Ectodermal cell (in vitro differentiated cells): ENCODE results near the gene PPP1R16B.

ENCODE experiments used
- H3K27ac ChIP-seq: 2 replicates; pipeline ENCODE4 v1.7.0; 2013; ENCODE audit warnings: mild to moderate bottlenecking, low read depth, low read length; ENCODE audit not compliant: insufficient read depth, poor library complexity, severe bottlenecking
- H3K27me3 ChIP-seq: 2 replicates; pipeline ENCODE4 v1.7.0; 2013; ENCODE audit warnings: mild to moderate bottlenecking, low read length; ENCODE audit not compliant: insufficient read depth, control insufficient read depth, poor library complexity, severe bottlenecking
- H3K36me3 ChIP-seq: one replicate; pipeline ENCODE4 v1.7.0; 2013; ENCODE audit warnings: low read length; ENCODE audit not compliant: control insufficient read depth, insufficient read depth
- H3K4me1 ChIP-seq: one replicate; pipeline ENCODE4 v1.7.0; 2013; ENCODE audit warnings: low read length; ENCODE audit not compliant: control insufficient read depth, insufficient read depth
- H3K4me3 ChIP-seq: 2 replicates; pipeline ENCODE4 v1.7.0; 2013; ENCODE audit warnings: low read depth, low read length, control low read depth; ENCODE audit not compliant: insufficient read depth
- H3K9me3 ChIP-seq: 2 replicates; pipeline ENCODE4 v1.7.0; 2013; ENCODE audit warnings: mild to moderate bottlenecking, low read length, moderate library complexity; ENCODE audit not compliant: control insufficient read depth
- WGBS, 2 experiments: methylation state at CpG; one replicate each; pipeline ENCODE4 v1.1.7; 2013; ENCODE audit warnings: missing lambda C conversion rate in 2 of 2; 5-methylcytosine and 5-hydroxymethylcytosine counted together

PPP1R16B gene

DNA sequence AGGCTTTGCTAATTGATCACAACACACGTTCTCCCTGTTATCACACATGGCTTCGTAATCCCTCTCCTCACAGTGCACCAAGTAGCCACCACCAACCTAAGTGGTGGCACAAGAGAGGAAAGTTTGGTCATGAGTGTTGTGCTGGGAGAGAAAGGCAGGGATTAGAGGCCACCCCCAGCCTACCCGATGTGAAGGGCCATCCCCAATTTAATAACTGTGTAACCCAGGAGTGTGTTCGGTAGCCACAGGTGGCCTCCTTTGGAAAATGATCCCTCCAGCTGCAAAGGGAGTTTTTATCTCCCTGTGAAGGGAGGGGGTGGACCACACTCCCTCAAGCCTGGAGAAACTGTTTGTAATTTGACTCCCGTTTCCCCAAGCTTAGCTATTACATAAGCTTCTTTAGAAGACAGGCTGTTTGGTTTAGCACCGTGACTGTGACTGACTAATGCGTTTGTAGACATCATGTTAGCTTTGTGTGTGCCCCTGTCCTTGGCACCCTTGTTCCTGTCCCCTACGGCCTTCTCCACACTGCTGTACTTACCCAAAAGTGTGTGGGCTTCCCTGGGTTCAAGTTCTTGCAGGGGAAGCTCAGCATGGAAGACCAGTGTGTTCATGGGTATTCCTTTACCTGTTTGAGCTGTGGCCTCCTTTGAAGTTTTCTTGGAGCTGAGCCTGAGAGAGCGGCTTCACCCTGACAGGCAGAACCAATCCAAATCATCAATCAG lies 20.6 kb downstream of the PPP1R16B start:
- Histone ChIP-seq H3K36me3 (no peaks in the 10 kb centered on the region), H3K9me3 (no peaks in the 10 kb centered on the region), H3K27me3 (peaks cover 4% of the 10 kb centered on the region), H3K27ac (no peak overlapping the region), H3K4me3 (no peak overlapping the region), H3K4me1 (peaks cover 10% of the 10 kb centered on the region)
- 37 to 38% methylated on average over 9 of the region's 9 CpGs for WGBS, 2 experiments

DNA sequence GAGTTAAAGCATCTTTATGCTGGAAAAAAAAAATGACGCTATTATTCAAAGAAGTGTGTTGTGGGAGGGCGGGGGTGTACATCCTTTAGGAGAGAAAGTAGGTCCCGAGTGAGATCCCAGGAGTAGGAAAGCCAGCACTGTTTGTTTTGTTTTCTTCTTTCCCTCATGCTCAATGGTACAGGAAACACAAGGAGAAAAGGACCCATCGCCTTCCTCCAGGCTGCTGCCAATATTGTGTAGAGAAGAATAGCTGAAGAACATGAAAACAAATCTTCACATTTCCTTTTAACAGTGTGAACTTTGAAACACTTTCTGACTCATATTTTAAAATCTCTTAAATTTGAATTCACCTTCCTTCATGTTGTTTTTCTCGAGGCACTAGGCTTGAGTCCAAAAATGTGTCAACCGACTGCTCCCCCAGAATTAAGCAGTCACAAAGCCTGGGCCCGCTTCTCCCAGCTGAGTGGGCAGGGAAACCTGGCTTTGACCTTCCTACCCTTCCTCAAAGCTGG lies 22.3 kb downstream of the PPP1R16B start:
- Histone ChIP-seq H3K4me3 (no peak overlapping the region), H3K36me3 (no peaks in the 10 kb centered on the region), H3K4me1 (peaks cover 10% of the 10 kb centered on the region), H3K27me3 (peaks cover 4% of the 10 kb centered on the region), H3K9me3 (no peaks in the 10 kb centered on the region), H3K27ac (no peak overlapping the region)
- WGBS, 2 experiments = 91 to 92% methylated on average over 6 to 7 of the region's 7 CpGs

DNA sequence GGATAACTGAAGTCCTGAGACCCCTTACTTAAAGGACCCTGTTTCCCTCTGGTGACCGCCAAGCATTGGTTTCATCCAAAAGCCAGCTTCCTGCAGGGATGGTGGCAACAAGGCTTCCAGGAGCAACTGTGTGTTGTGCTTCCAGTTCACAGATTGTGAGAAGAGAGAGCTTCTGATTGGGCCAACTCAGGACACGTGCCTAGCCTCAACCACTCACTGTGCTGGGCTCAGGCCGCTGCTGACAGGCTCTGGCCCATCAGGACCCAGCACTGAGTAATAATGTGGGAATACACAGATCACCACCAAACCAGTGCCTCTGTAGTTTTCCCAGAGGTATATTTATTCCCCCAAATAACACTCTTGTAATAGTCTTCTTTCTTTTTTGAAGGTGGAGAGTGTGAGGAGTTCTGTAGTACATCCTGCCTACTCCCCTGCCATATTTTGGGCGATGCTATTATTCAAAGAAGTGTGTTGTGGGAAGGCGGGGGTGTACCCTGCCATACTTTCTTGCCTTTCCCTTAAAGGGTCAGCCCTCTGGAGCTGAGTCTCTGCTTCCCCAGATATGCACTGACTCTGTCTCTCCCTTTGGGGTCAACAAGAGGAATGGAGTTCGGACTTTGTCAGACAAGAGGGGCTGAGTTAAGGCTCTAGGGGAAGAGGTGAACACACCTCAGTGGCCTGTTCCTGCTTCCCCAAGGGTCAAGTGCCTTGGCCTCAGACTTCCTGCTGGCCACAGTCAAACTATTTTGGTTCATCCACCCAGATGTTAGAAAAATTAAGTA lies 23.2 kb downstream of the PPP1R16B start:
- Histone ChIP-seq H3K9me3 (no peaks in the 10 kb centered on the region), H3K4me3 (no peak overlapping the region), H3K36me3 (no peaks in the 10 kb centered on the region), H3K27ac (no peak overlapping the region), H3K27me3 (peaks cover 4% of the 10 kb centered on the region), H3K4me1 (peaks cover 10% of the 10 kb centered on the region)
- 93 to 95% methylated on average over 5 to 6 of the region's 6 CpGs for WGBS, 2 experiments

DNA sequence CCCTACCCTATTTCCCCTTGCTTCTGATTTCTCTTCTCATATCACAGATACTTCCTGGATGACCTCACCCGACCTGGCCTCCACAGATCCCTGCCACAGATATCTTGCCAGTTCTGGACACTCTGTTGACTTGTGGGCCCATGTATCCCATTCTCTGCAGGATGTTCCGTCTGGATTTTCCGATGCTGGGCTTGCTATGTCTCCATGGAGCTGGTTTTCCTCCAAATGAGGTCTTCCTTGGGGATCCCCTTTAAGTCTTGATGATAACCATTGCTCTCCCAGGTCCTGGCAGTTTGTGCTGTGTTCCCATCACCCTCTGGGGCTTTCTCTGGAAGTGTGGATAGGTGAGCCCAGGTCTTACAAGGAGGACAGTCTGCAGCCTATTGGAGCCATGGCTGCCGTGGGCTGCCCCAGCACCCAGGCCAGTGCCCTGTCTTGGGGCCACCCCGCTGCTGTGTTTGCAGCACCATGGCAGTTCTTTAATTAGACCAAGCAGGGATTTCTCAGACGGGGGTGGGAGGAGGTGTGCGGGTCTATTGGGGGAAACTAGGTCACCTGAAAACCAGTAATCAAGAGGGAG lies 23.9 kb downstream of the PPP1R16B start:
- Histone ChIP-seq H3K4me1 (peaks cover 10% of the 10 kb centered on the region), H3K27me3 (no peaks in the 10 kb centered on the region), H3K36me3 (no peaks in the 10 kb centered on the region), H3K9me3 (no peaks in the 10 kb centered on the region), H3K4me3 (no peak overlapping the region), H3K27ac (no peak overlapping the region)
- WGBS, 2 experiments = 92 to 93% methylated on average over 7 of the region's 7 CpGs

DNA sequence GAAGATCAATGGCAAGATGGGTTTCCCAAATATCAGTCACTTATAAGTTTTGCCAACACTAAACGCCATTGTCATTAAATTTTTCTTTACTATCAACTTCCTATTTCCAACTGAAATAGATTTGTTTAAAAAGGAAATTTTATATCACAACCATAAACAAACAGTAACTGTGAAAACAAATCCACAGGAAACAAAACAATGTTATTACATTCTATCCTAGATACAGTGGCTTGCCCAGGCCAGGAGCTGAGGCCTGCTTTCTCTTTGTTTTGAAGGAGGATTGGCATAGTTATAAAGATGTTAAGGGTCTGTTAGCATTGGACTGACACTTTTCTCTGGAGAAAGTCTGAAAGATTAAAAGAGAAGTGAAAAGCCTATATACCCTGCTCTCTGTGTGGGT lies 24.9 kb downstream of the PPP1R16B start:
- 83 to 100% methylated on average over 1 of the region's 1 CpG for WGBS, 2 experiments
- no peak overlapping the region for H3K27ac ChIP-seq
- H3K4me3 ChIP-seq = no peak overlapping the region
- H3K4me1 ChIP-seq = peaks cover 10% of the 10 kb centered on the region
- no peaks in the 10 kb centered on the region for H3K27me3 ChIP-seq
- no peaks in the 10 kb centered on the region for H3K9me3 ChIP-seq
- no peaks in the 10 kb centered on the region for H3K36me3 ChIP-seq

DNA sequence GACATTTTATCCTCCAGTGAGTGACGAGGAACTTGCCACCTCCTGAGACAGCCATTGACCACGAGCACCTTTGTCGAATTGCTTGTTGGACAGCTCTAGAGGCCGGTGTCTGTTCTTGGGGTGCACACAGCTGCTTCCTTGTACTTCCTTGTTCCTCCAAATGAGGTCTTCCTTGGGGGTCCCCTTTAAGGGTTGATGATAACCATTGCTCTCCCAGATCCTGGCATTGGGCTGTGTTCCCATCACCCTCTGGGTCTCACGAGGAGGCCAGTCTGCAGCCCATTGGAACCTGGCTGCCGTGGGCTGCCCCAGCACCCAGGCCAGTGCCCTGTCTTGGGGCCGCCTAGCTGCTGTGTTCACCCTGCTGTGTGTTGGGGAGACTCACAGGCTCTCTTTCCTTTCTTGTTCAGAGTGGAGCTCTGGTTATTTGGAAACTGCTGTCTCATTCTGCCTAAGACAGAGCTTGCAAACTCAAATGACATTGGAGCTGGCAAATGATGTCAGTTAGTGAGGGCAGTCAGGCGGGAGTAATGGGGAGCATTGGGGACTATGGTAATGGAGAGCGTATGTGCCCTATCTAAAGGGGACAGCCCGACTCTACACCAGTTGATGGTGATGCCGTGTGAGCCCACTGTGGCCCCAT lies 25.7 kb downstream of the PPP1R16B start:
- Histone ChIP-seq H3K36me3 (no peaks in the 10 kb centered on the region), H3K4me3 (no peak overlapping the region), H3K27me3 (no peaks in the 10 kb centered on the region), H3K4me1 (peaks cover 3% of the 10 kb centered on the region), H3K9me3 (no peaks in the 10 kb centered on the region), H3K27ac (no peak overlapping the region)
- WGBS, 2 experiments = 92 to 93% methylated on average over 11 of the region's 11 CpGs

DNA sequence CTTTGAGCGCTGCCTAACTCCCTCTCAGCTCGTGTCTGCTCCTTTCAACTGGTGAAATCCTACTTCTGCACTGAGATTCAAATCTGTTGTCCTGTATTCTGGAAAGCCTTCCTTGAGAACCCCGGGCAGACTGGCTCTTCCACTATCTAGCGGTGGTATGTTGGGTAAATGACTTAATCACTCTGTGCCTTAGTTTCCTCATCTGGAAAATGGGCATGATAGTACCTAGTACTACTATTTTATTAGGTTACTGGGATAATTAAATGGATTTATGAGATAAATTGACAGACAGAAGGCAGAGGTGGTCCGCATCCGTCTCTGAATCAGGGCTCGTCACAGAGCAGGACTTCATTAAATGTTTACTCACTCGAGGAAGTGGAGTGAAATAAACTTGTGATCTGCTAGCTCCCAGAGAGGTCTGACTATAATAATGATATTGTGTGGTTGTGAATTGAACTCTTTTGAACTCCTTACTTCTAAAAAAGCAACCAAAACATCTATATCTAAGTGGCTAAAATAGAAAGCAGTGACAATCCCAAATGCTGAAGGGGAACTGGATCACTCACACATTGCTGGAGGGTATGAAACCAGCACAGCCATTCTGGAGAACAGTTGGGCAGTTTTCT lies 26.6 kb downstream of the PPP1R16B start:
- WGBS, 2 experiments = 96% methylated on average over 8 of the region's 8 CpGs
- no peak overlapping the region for H3K4me3 ChIP-seq

DNA sequence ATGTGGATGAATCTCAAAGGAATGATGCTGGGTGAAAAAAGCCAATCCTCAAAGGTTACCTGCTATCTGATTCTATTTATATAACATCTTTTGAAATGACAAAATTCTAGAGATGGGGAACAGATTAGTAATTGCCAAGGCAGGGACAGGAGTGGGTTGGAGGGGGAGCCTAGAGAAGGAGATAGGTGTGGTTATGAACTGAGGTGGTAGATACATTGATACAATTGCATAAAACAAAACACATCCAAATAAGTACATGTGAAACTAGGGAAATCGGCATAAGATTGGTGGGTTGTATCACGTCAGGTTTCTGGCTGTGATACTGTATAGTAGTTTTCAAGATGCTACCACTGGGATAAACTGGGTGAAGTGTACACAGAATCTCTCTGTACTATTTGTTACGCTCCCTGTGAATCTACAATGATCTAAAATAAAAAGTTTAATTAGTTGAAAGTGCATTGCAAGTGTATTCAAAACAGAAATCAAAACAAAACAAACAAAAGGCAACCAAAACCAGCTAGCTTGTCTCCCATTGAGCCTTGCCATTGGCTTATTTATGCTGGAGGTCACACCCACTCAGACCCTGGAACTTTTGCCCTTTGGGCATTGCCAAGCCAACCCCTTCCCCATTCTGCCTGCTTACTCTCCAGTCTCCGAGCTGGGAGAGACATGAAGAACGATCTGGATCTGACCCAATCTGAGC lies 27.8 kb downstream of the PPP1R16B start:
- Histone ChIP-seq H3K36me3 (no peaks in the 10 kb centered on the region), H3K9me3 (no peaks in the 10 kb centered on the region), H3K27ac (no peak overlapping the region), H3K4me3 (no peak overlapping the region), H3K4me1 (no peaks in the 10 kb centered on the region), H3K27me3 (no peaks in the 10 kb centered on the region)
- 94 to 95% methylated on average over 4 to 5 of the region's 5 CpGs for WGBS, 2 experiments

More for the DNA sequence above, 26.6 kb downstream of the PPP1R16B start:
- Histone ChIP-seq H3K36me3 (no peaks in the 10 kb centered on the region), H3K27ac (no peak overlapping the region), H3K27me3 (no peaks in the 10 kb centered on the region), H3K4me1 (no peaks in the 10 kb centered on the region), H3K9me3 (no peaks in the 10 kb centered on the region)

DNA sequence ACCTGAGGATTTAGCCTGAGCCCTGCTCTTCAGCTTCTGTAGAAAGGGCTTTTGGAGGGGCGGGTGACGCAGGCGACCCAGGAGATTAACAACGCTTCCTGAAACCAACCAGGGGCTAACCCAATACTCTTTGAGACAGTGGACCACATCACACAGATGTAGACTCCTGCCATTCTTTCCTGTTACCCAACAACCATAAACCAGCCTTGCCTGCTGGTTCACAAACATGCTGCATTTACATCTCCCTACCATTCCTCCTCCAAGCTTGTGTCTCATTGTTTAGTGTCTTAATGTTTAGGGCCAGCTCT lies 28.3 kb downstream of the PPP1R16B start:
- no peak overlapping the region for H3K4me3 ChIP-seq
- WGBS, 2 experiments = 81 to 90% methylated on average over 4 of the region's 4 CpGs
- H3K27ac ChIP-seq = no peak overlapping the region
- H3K4me1 ChIP-seq = no peaks in the 10 kb centered on the region
- H3K36me3 ChIP-seq = no peaks in the 10 kb centered on the region
- H3K27me3 ChIP-seq = no peaks in the 10 kb centered on the region
- H3K9me3 ChIP-seq = no peaks in the 10 kb centered on the region
